ENCODE results near the gene CENPE.
A peak's percentile ranks its signal among the peaks of the same experiment; 100 is the strongest.

- TF ChIP-seq CTCF (IDR thresholded peaks at IDR 0.05) (peak in 1 of 4 experiments; percentile 22), POLR2A (IDR thresholded peaks at IDR 0.05) (peak in 1 of 2 donors; percentile 15)
Measured at GRCh38 chr4:103198111-103198765, at the start of gene CENPE.

Data from uterus (tissue), 2 donors.